IPS-18a (cell line): ENCODE data around the gene USF2.
"Not testable (repeated sequence)": the region's sequence is repeated elsewhere in the genome, so short reads cannot be mapped to it uniquely, and the experiment has no call there.

Source experiments
- H3K27ac ChIP-seq: one replicate; pipeline ENCODE4 v1.5.1; 2013; ENCODE audit warnings: low read length
- H3K27me3 ChIP-seq: one replicate; pipeline ENCODE4 v1.6.1; 2013; ENCODE audit warnings: mild to moderate bottlenecking, low read length; ENCODE audit not compliant: control insufficient read depth, insufficient read depth
- H3K36me3 ChIP-seq: one replicate; pipeline ENCODE4 v1.6.1; 2013; ENCODE audit warnings: low read depth, low read length; ENCODE audit not compliant: control insufficient read depth
- H3K4me1 ChIP-seq: one replicate; pipeline ENCODE4 v1.6.1; 2013; ENCODE audit warnings: low read depth, low read length; ENCODE audit not compliant: control insufficient read depth
- H3K4me3 ChIP-seq: one replicate; pipeline ENCODE4 v1.5.1; 2013; ENCODE audit warnings: low read length
- H3K9ac ChIP-seq: one replicate; pipeline ENCODE4 v1.6.1; 2013; ENCODE audit warnings: mild to moderate bottlenecking, low read length, moderate library complexity
- H3K9me3 ChIP-seq: one replicate; pipeline ENCODE4 v1.6.1; 2013; ENCODE audit warnings: low read depth, low read length; ENCODE audit not compliant: control insufficient read depth

Gene USF2

GRCh38 chr19:35268536-35269437, at the start of gene USF2:
USF2 (plus strand) TSS chr19:35268962; CDS start chr19:35269102, 140 bp downstream.
- Histone ChIP-seq H3K9ac (peak within 1 kb of the TSS; percentile 73), H3K4me1 (peaks cover 3% of the 10 kb centered on the region), H3K9me3 (no peaks in the 10 kb centered on the region), H3K36me3 (peaks cover 51% of the 10 kb centered on the region), H3K27me3 (no peaks in the 10 kb centered on the region), H3K4me3 (peak within 1 kb of the TSS; percentile 80), H3K27ac (no peak within 1 kb of the TSS)

DNA sequence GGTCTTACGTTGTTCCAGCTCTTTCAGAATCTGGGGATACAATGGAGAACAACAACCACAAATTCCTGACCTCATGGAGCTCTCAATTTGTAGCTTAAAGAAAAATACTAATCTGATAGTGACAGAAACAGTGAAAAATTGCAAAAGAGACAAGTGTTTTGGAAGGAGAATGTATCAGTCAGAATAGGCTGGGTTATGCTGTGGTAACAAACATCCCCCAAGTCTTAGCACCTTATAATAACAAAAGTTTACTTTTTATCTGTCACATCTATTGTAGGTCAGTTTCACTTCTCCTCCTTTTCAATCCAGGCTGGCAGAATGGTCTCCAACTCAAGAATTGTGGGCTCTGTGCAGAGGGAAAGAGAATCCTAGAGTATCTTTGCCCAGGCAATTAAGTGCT, 49.8 kb upstream of the USF2 start:
- Histone ChIP-seq H3K4me3 (no peak overlapping the region), H3K4me1 (no peaks in the 10 kb centered on the region)

DNA sequence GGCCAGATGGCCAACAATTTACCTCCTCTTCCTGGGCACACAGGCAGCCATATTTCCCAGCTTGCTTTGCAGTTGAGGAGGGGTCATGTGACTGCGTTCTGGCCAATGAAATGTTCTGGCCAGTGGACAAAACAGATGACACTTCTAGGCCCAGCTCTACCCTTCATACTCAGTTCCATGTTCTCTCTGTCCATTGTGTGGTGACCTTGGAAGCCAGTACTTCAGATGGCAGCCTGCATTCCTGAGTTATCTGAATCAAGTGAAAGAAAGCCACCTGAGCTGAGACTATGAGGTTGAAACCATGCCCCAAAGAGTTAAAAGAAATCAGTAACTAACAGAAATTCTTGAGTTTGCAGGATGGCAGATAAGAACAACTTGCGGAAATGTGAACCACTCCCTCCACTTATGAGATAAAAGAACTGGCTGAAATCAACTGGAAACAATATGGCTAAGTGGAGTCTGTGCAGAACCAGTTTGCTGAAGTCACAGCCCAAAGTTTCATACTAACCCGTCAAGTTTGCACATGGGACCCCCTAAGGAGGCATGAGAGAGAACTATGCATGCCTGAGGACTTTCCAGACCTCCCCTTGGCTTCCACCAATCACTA, 48.3 kb upstream of the USF2 start:
- Histone ChIP-seq H3K4me3 (no peak overlapping the region), H3K9ac (no peak overlapping the region), H3K27me3 (no peaks in the 10 kb centered on the region), H3K27ac (no peak overlapping the region), H3K36me3 (no peaks in the 10 kb centered on the region), H3K9me3 (no peaks in the 10 kb centered on the region), H3K4me1 (peaks cover 3% of the 10 kb centered on the region)

More for the DNA sequence above, 49.8 kb upstream of the USF2 start:
- Histone ChIP-seq H3K9ac (no peak overlapping the region), H3K27me3 (no peaks in the 10 kb centered on the region), H3K9me3 (no peaks in the 10 kb centered on the region), H3K27ac (no peak overlapping the region), H3K36me3 (no peaks in the 10 kb centered on the region)

DNA sequence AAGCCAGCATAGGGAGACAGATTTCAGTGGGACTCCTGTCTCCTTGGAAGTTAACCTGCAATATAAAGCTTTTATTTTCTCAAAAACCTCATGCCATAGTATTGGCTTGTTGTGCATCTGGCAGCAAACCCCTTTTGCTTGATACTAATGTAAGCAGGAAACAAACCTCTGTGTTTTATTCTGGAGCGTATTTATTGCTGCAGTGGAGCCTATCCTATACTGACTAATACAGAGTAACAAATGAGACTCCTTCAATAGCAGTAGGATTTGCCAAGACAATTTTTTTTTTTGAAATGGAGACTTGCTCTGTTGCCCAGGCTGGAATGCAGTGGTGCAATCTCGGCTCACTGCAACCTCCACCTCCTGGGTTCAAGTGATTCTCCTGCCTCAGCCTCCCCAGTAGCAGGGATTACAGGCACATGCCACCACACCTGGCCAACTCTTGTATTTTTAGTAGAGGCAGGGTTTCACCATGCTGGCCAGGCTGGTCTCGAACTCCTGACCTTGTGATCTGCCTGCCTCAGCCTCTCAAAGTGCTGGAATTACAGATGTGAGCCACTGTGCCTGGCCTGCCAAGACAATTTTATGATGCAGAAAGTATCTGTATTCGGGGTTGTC, 47.7 kb upstream of the USF2 start:
- H3K27me3 ChIP-seq = not testable (repeated sequence)

DNA sequence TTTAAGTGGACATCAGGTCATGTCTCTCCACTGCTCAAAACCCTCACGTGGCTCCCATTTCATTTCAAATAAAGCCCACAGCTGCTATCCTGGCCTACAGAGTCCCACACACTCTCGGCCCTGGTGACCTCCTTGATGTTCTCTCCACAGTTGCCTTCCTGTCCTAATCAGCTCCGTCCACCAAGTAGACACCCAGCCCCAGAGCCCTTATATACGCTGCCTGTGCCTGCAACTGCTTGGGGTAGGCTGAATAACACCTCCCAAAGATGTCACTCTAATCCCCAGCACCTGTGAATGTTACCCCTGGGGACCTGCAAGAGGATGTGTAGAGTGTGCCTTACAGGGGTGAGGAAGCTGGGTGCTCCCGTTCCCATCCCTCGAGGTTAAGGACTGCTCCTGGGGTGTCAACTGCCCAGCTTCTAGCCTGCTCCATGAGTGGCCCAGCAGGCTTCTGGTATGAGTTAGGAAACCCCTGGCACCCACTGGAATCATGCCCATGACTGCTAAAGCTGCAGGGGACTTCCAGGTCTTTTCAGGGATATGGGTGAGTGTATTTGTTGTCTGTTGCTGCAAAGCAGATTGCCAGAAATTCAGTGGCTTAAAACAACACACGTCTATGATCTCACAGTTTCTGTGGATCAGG, 46.3 kb upstream of the USF2 start:
- Histone ChIP-seq H3K27ac (no peak overlapping the region), H3K36me3 (no peaks in the 10 kb centered on the region), H3K4me1 (peaks cover 6% of the 10 kb centered on the region), H3K9me3 (no peaks in the 10 kb centered on the region), H3K9ac (no peak overlapping the region), H3K4me3 (no peak overlapping the region), H3K27me3 (no peaks in the 10 kb centered on the region)

More for the DNA sequence above, 47.7 kb upstream of the USF2 start:
- not testable (repeated sequence) for H3K4me3 ChIP-seq, H3K36me3 ChIP-seq, H3K9ac ChIP-seq, H3K4me1 ChIP-seq, H3K9me3 ChIP-seq, H3K27ac ChIP-seq

- Histone ChIP-seq H3K27ac (no peak overlapping the region), H3K4me3 (no peak overlapping the region), H3K9me3 (no peaks in the 10 kb centered on the region), H3K4me1 (peaks cover 6% of the 10 kb centered on the region), H3K9ac (no peak overlapping the region), H3K27me3 (no peaks in the 10 kb centered on the region), H3K36me3 (no peaks in the 10 kb centered on the region)
Measured at GRCh38 chr19:35223084-35223790, 45.5 kb upstream of the USF2 start.

DNA sequence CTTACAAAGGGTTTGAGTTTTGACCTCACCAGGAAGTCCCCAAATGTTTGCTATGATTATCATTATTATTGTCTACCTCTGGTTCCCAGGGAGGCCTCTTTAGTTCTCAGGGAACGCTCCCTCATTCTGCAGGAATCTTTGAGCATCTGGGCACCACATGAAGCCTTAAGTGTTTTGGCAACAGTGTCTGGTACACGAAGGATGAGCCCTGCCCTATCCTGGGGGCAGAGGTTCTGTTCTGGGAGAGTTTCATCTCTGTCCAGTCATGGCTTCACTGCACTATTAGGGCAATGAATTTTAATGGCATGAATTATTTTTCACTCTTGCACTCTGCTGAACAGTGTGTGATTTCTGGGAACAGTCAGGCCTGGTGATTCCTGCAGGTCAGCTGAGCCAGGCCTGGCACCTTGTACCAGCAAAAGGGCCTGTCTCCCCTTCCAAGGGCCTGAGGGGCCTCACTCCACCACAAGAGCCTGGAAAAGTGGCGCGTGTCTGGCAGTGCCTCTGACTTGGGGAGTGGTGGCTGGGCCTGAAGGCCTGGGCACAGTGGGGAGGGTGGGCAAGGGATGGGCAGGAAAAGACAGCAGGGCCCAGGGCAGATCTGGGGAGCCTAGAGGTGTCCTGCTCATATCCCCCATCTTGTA, 44.8 kb upstream of the USF2 start:
- Histone ChIP-seq H3K27me3 (no peaks in the 10 kb centered on the region), H3K27ac (no peak overlapping the region), H3K9me3 (no peaks in the 10 kb centered on the region), H3K4me1 (peaks cover 6% of the 10 kb centered on the region), H3K36me3 (no peaks in the 10 kb centered on the region), H3K4me3 (no peak overlapping the region), H3K9ac (no peak overlapping the region)

DNA sequence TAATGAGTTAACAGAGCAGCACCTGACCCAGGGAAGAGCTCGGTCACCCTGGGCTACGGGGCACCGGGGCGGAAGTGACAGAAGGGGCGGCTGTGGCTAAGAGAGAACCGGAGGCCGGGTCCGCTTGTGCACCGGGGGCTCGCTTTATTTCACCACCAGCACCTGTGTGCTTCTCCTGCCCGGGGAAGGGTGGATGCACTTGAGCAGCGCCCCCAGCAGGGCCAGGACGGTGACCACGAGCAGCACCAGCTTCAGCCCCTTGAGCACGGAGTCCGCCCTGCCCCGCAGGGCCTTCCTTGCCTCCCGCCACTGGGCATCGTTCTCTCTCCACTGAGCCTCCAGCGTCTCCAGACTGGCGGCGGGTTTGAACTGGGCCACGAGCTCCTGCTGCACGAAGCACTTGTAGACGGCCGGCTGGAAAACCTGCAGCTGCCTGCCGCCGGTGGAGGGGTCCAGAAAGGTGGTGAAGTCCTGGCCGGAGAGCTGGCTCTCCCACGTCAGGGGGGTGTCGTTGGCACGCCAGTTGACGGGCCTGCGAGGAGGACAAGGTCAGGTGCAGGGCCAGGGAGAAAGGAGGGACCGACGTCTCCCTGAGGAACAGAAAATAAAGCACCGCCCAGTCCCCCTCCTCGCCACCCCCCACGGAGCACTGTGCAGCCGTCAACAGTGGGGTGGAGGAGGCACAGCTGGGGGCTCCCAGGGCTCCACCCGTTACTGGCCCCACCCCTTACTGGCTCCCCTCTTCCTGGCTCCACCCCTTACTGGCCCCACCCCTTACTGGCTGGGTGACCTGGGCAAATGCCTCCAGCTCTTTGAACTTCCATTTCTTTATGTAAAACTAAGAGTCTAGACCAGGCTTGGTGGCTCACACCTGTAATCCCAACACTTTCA, 43.8 kb upstream of the USF2 start:
- no peaks in the 10 kb centered on the region for H3K27me3 ChIP-seq
- no peaks in the 10 kb centered on the region for H3K9me3 ChIP-seq
- peaks cover 6% of the 10 kb centered on the region for H3K4me1 ChIP-seq
- H3K36me3 ChIP-seq = no peaks in the 10 kb centered on the region
- H3K9ac ChIP-seq = no peak overlapping the region
- no peak overlapping the region for H3K27ac ChIP-seq
- no peak overlapping the region for H3K4me3 ChIP-seq

GRCh38 chr19:35225951-35226350, 42.8 kb upstream of the USF2 start:
- H3K4me3 ChIP-seq = no peak overlapping the region
- H3K27me3 ChIP-seq = no peaks in the 10 kb centered on the region
- H3K4me1 ChIP-seq = peaks cover 6% of the 10 kb centered on the region
- H3K36me3 ChIP-seq = no peaks in the 10 kb centered on the region
- H3K9ac ChIP-seq = no peak overlapping the region
- H3K27ac ChIP-seq = no peak overlapping the region
- H3K9me3 ChIP-seq = no peaks in the 10 kb centered on the region

DNA sequence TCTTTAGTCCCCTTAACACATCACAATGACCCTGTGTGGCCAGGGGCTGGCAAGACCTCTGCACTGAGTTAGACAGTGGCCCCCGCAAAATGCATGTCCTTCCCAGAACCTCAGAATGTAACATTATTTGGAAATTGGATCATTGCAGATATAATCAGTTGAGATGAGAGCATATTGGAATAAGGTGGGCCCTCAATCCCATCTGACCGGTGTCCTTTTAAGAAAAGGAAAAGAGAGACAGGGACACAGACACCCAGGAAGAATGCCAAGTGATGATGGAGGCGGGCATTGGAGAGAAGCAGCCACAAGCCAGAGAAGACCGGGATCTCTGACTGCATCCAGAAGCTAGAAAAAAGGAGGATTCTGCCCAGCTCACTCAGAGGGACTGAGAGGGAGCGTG, 42.0 kb upstream of the USF2 start:
- Histone ChIP-seq H3K27me3 (no peaks in the 10 kb centered on the region), H3K9me3 (no peaks in the 10 kb centered on the region), H3K36me3 (no peaks in the 10 kb centered on the region), H3K27ac (no peak overlapping the region), H3K9ac (no peak overlapping the region), H3K4me1 (peaks cover 6% of the 10 kb centered on the region), H3K4me3 (no peak overlapping the region)
